ENCODE results near the gene PIK3C3.
"Not testable (repeated sequence)": the region's sequence is repeated elsewhere in the genome, so short reads cannot be mapped to it uniquely, and the experiment has no call there.

Gene PIK3C3

DNA sequence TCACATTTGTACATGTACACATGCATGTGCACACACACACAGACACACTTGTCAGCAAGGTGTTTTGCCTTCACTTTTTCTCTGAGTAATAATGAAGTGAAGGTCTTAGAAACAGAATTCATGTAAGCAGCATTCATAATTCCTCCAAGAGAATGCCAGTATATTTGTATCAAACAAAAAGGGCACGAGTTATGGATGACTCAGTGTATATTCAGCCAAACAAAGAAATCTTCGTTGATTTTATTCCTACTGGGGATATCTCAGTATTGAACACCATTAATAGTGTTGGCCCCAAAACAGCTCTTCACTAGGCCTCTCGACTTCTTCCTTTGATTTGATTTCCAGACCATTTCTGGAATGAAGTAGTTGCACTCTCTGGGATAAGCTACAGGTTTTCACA is 125.3 kb downstream of the PIK3C3 start:
- DNase-seq = no peak

DNA sequence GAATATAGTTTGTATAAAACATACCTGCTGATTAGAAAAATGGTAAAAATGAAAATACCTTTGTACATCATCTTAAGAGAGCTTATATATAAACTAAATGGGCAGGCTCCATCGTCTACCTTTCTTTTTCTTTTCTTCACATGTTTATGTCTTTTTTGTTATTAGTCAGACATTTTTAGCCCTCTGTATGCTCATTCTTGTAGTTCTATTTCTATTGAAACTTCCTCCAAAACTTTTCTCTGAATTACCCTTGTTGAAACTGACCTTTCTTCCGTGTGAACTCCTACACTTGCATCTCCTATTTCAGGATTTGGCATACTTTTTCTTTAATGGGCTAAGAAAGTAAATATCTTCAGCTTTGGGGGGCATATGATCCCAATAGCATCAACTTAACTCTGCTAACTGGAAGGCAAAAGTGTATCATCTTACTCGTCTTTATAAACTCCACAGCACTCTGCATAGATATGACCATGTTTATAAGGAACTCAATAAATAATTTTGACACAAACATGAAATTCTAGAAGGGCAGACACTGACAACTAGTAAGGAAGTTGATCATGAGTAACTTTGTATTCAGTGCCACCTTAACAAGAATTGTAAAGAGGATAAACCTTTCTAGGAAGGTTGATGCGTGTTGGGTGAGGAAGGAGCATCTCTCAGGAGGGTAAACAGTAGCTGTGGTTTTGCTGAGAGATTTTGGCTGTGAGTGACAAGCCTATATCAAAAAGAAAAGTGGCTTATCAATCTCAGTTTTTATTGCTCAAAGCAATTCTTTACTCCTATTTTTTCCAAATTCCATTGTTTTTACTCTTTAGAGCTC is 127.6 kb downstream of the PIK3C3 start:
- DNase-seq = no peak

DNA sequence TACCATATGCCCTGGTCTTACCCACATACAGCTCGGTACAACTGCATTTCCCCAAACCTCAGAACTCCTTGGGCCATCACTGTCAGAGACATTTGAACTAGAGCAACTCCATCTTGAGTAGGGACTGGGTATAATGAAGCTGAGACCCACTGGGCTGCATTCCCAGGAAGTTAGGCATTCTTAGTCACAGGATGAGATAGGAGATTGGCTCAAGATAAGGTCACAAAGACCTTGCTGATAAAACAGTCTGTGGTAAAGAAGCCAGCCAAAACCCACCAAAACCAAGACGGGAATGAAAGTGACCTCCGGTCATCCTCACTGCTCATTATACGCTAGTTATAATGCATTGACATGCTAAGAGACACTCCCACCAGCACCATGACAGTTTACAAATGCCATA is 131.3 kb downstream of the PIK3C3 start:
- DNase-seq = no peak

DNA sequence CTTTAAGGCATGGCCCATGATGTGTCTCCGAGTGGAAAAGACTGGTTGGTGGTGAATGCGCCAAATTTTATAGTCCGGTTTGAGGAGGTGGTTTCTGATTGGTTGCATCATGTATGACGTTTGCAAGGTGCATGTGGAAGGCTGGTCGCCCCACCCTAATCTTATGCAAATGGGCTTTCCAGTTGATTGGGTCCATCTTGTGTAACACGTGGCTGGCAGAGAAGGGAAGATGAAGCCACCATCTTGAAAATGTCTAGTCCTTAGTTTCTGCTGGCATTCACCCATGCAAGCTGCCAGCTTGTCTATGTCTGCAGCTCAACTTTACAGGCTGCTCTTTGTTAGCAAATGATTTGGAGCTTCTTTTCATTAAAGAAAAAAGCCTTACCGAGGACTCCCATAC is 132.2 kb downstream of the PIK3C3 start:
- DNase-seq = no peak

DNA sequence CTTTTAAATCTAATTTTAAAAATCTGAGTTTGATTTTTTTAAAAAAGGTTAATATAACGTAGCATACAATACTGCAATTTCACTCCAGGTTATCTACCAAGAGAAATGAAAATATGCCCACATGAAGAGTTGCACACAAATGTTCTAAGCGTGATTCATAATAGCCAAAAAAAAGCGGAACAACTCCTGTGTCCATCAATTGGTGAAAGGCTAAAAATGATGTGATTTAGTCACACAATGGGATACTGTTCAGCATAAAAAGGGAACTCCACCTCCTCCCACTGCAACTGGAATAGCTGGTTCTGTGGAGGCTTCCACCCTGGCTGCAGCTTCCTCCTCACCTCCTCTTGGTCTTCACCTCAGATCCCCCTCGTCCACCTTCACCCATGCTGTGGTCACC is 132.8 kb downstream of the PIK3C3 start:
- DNase-seq = no peak

DNA sequence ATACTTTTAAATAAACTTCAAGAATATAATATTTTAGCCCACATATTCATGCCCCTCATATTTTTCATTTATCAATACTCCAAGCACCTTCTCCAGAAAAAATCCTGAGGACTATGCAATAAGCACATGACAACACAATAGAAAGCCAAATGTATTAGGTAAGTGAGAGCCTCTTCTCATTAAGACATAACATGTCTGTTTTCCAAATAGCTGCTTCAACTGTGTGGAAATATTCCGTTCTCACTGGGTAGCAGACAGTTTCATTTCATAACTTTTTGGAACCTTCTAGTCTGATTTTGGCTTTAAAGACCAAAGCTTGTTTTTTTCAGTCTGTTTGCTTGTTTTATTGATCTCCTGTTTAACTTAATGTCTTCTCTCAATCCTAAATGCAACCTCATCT is 137.8 kb downstream of the PIK3C3 start:
- DNase-seq = no peak

- DNase-seq = no peak
These were observed 139.8 kb downstream of the PIK3C3 start for GRCh38 chr18:42094875-42095274.

DNA sequence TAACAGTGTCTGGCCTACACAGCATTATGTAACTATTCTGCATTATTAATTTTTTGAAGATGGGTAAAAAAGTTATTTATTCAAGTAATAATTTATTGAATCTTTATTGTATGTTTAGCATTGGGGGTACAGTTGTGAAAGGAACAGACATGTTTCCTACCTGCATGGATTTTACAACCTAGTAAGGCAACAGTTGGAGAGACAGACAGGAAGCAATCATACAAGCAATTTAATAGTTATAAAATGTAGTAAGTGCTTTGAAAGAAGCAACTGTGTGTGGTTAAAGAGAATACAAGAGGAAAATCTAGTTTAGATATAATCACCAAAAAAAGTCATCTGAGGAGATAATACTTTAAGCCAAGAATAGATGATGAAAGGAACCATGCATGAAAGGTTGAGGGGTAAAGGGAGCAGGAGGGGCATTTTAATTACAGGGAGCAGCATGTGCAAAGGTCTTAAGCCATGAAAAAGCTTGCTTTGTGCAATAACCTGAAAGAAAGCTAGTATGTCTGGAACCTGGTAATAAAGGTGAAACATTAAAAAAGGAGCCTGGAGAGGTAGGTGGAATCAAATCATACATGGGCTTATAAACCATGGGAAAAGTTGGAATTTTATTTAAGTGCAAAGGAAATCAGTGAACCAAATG is 140.8 kb downstream of the PIK3C3 start:
- DNase-seq = no peak

DNA sequence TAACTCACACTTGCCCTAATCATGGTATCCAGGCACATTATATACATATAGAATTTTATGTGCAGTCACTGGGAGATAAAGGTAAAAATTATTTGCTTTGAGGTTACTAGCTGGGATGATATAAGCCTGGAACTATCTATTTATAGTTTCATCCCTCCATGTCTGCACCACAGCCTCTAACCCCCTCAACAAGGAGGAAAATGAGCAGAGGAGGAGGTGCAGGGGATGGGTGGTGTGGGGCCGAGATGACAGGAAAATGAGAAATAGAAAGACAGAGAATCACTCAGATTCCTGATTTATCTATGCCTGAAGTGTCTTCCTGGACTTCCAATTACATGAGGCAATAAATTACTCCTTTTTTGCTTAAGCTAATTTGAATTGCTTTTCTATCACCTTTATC is 145.2 kb downstream of the PIK3C3 start:
- no peak for DNase-seq

- no peak for DNase-seq
These were observed 145.9 kb downstream of the PIK3C3 start for GRCh38 chr18:42100911-42101310.

DNA sequence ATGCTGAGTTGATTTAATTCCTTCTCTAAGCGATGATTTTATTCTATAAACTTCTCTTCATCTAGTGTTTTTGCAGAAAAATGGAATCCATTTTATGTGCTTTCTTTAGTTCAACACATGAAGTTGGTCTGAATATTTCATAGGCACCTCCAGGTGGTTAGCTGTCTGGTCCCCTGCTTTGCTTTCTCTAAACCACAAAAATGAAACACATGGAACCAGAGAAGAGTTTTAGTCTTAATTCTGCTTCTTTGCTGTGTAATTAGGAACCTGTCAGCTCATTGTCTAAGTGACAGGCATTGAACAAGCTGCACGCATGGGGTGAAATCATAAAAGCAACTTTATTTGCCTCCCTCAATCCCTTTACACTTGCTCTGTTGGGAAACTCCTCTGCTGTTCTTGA is 150.4 kb downstream of the PIK3C3 start:
- DNase-seq = no peak

DNA sequence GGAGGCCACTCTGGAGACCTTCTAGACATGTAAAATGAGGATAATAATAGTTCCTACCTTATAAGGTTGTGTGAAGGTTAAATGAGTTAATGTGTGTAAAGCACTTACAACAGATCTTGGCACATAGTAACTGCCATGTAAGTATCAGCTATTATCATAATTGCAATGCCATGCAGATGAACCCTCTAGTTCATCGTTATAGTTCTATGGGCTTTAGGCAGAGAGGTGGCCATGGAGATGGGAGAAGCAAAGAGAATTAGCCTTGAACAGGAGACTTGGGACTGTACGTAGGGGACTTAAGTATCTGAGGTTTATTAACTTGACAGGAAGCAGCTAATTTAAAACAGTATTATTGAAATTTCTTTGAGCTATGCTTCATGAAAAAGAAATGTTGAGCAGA is 151.8 kb downstream of the PIK3C3 start:
- DNase-seq = no peak

GRCh38 chr18:42107287-42107686 is 152.3 kb downstream of the PIK3C3 start:
- DNase-seq = no peak

- no peak for DNase-seq
These were observed 152.8 kb downstream of the PIK3C3 start for GRCh38 chr18:42107691-42108450.

GRCh38 chr18:42112147-42112546 is 157.1 kb downstream of the PIK3C3 start:
- not testable (repeated sequence) for DNase-seq

DNA sequence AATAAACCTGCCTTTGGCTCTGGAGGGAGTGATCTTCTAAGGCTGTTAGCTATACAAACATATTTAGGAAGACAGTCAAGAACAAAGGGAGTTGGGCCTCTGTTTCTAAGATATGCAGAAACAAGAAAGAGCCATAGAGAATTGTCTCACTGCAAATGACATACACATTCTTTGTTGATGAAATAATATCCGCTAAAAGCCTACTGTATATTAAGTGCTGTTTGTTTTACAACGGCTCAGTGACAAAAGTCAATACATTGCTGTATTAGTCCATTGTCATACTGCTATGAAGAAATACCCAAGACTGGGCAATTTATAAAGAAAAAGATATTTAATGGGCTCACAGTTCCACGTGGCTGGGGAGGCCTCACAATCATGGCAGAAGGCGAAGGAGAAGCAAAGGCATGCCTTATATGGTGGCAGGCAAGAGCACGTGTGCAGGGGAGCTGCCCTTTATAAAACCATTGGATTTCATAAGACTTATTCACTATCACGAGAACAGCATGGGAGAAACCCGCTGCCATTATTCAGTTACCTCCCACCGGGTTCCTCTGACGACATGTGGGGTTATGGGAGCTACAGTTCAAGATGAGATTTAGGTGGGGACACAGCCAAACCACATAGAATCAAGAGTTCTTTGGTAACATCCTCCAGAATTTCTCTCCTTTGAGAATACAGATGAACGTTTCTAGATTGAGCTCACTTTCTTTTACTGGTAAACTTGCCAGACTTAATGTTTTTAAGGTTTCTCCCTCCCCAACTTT is 157.8 kb downstream of the PIK3C3 start:
- DNase-seq = no peak

DNA sequence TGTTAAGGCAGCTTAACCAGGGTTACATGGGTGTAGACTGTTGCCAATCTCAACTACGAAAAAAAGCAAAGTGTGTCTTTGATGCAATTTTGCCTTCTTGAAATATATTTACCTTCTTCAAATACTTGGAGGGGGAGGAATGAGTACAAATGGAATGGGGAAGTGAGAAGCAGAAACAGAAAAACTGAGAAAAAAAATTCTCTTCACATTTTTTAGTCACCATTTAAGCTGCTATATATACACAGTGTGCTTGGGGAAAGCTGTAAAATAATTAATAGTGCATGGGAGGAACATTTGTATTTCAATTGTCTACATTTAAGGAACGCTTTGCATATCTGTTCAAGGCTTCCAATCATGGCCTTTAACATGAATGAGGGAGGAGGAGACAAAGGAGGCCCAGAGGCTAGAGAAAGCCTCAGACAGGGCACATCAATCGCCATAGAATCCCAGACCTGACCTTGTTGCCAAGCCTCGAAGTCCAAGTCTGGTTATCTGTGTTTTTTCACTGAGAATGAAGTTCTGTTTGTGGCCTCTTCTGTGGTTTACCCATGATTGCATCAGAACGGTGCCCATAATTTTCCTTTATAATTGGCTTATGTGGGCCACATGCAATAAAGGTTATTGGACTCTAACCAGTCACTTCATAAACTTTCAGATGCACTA is 158.6 kb downstream of the PIK3C3 start:
- no peak for DNase-seq

- DNase-seq = peak; percentile 46
These were observed 159.4 kb downstream of the PIK3C3 start for GRCh38 chr18:42114310-42114943.

GRCh38 chr18:42126586-42126985 is 171.6 kb downstream of the PIK3C3 start:
- DNase-seq = no peak

GRCh38 chr18:42131066-42131929 is 176.3 kb downstream of the PIK3C3 start:
- no peak for DNase-seq

DNA sequence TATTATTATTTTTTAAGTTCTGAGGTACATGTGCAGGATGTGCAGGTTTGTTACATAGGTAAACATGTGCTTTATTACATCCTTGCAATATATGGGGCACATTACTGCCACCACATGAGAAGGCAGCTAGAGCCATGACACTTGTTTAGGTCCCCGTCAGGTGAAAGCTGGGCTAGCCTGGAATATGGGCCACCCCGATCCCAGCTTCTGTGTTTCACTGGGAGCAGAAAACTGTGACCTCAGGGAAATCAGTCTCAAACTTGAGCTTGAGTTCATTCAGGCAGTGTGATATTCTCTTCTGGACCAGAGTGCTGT is 176.9 kb downstream of the PIK3C3 start:
- no peak for DNase-seq

Measured in activated naive CD4-positive, alpha-beta T cell treated with anti-CD3 and anti-CD28 coated beads, Interleukin-2, amount 50 U/mL, for 16 hours (primary cell).